NB4 (cell line): ENCODE data around the gene EPB41L2.

Experiments
- MYC ChIP-seq: IDR thresholded peaks from 2 replicates; pipeline ENCODE4 v1.6.1; 2011; ENCODE audit warnings: low read depth, low read length
- POLR2A ChIP-seq: IDR thresholded peaks from 2 replicates; pipeline ENCODE4 v1.6.1; 2011; ENCODE audit warnings: mild to moderate bottlenecking; ENCODE audit not compliant: insufficient read length; ENCODE audit errors: extremely low read depth
- TF ChIP-seq, protein P1 (sequence below): IDR thresholded peaks from one replicate; pipeline ENCODE4 v1.5.1; 2012; ENCODE audit warnings: low read depth, low read length
- TF ChIP-seq, protein P2 (sequence below): IDR thresholded peaks from 2 replicates; pipeline ENCODE4 v1.6.1; 2011; ENCODE audit warnings: low read depth, low read length

DNA sequence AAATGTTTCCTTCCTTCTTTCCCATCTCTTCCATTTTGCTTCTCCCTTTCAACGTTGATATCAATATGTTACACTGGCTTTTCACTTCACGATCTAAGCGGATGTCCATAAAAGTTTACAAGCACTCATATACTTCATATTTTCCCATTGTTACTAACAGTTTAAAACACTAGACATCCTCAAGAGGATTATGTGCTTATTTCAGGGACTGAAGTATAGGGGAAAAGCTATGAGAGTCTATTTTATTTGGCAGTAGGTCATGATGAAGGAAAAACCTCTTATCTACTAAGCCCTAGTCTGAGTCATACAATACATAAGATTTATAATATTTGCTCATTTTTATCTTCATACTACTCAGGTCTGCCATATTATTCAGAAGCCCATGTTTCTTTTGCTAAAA lies 20.6 kb upstream of the EPB41L2 start:
- TF ChIP-seq, protein P1, sequence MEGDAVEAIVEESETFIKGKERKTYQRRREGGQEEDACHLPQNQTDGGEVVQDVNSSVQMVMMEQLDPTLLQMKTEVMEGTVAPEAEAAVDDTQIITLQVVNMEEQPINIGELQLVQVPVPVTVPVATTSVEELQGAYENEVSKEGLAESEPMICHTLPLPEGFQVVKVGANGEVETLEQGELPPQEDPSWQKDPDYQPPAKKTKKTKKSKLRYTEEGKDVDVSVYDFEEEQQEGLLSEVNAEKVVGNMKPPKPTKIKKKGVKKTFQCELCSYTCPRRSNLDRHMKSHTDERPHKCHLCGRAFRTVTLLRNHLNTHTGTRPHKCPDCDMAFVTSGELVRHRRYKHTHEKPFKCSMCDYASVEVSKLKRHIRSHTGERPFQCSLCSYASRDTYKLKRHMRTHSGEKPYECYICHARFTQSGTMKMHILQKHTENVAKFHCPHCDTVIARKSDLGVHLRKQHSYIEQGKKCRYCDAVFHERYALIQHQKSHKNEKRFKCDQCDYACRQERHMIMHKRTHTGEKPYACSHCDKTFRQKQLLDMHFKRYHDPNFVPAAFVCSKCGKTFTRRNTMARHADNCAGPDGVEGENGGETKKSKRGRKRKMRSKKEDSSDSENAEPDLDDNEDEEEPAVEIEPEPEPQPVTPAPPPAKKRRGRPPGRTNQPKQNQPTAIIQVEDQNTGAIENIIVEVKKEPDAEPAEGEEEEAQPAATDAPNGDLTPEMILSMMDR, result no peak
- no peak for TF ChIP-seq POLR2A
- TF ChIP-seq MYC, result no peak
- TF ChIP-seq, protein P2, sequence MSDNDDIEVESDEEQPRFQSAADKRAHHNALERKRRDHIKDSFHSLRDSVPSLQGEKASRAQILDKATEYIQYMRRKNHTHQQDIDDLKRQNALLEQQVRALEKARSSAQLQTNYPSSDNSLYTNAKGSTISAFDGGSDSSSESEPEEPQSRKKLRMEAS, result no peak
